NCI-H1436 (cell line): ENCODE data around the gene DCP2.

Experiments
- DNase-seq: peaks from one replicate; lab custom pipeline; 2025; lab: John Stamatoyannopoulos, UW

The DCP2 gene

DNA sequence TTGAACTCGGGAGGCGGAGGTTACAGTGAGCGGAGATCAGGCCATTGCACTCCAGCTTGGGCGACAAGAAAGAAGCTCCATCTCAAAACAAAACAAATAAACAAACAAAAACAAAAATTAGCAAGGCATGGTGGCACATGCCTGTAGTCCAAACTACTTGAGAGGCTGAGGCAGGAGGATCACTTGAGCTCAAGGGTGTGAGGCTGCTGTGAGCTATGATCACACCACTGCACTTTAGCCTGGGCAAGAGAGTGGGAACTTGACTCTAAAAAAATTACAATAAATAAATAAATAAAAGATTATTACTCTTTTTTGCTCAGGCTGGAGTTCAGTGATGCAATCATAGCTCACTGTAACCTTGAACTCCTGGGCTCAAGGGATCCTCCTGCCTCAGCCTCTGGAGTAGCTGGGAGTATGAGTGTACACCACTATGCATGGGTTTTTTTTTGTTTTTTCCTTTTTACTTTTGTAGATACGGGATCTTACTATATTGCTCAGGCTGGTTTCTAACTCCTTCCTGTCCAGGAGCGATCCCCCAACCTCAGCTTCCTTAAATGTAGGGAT, 9.0 kb upstream of the DCP2 start:
- no peak for DNase-seq

DNA sequence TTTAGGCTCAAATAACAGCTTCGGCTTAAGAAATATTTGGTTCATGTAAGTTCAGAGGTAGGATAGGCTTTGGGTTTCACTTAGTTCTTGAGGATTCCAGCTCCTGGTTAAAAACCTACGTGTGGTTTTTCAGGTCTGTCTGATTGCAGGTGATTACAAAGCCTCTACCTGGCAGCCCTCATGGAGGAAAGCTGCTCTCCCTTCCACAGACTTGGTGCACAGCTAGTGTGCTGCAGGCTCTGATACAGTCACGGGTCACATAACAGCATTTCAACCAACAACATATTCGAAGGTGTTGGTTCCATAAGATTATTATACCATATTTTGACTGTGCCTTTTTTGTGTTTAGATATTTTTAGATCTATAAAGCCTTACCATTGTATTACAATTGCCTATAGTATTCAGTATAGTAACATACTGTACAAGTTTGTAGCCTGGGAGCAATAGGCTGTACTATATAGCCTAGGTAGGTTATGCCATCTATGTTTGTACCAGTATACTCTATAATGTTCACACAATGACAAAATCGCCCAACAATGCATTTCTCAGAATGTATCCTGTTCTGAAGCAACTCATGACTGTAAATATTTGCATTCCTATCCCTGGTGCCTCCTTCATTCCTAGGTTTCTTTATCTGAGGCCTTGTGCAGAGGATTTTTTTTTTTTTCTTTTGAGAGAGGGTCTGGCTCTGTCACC, 8.0 kb upstream of the DCP2 start:
- DNase-seq = no peak

DNA sequence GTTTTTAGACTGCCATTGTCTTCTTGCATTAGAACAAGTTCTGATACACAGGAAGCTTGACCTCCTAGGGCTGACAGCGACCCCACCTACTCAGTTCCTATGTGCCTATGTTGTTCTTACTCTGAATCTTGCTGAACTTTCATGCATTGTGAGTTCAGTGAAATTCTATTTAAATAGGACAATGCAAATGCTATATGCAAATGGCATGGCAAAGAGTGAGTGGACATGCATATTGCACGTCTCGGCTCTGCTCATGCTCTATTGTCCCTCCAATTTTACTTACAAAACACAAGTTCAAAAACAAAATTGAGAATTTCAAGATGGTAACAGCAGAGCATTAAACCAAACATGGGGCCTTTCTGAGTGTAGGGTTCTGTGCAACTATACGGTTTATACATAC, 5.3 kb upstream of the DCP2 start:
- no peak for DNase-seq

DNA sequence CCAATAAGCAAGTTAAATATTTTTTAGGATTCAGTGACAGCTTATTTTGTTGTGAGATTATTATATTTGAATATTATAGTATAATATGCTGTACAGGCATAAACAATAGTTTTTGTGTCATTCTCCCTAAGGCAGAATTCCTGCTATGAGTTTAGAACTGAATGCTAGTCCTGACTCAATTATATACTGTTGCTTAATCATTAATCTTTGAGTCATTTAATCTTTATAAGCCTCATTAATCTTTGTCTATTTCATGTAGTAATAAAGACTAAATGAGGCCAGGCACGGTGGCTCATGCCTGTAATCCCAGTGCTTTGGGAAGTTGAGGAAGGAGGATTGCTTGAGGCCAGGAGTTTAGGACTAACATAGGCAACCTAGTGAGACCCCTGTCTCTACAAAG, 3.6 kb upstream of the DCP2 start:
- no peak for DNase-seq

DNA sequence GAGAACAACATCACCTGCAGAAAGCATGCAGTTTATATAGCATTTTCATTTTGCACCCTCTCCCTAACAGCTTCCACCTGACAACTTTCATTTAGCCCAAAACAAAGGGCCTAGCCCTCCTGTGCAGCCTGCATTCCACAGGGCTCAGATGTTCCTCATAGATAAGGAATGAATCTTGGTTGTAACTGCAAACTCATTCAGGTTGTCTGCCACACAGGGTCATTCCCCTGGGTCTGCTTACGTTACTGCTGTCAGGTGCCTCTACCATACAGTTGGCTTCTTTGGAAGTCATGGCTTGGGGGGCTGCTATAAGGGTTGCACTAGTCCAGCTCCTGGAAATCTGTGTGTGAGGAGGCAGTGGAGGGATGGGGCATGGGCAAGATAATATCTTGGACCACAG, 2.7 kb upstream of the DCP2 start:
- DNase-seq = no peak

DNA sequence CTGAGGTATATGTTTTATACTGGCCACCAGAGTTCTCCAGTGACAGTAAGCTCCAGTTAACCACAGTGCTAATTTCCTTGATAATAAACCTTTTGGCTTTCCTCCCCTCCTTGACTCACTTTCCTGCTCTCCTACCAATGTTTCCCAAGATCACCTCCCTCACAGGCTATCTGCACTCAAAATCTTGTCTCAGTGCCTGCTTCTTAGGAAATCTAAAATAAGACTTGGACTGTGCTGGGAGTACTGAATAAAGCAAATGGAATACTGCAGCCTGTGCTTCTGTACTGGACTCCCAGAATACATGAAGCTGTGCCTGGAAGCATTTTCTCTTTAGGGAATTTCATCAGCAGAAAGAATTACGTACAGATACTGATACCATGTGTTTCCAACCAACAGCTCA, 1.7 kb upstream of the DCP2 start:
- no peak for DNase-seq

DNA sequence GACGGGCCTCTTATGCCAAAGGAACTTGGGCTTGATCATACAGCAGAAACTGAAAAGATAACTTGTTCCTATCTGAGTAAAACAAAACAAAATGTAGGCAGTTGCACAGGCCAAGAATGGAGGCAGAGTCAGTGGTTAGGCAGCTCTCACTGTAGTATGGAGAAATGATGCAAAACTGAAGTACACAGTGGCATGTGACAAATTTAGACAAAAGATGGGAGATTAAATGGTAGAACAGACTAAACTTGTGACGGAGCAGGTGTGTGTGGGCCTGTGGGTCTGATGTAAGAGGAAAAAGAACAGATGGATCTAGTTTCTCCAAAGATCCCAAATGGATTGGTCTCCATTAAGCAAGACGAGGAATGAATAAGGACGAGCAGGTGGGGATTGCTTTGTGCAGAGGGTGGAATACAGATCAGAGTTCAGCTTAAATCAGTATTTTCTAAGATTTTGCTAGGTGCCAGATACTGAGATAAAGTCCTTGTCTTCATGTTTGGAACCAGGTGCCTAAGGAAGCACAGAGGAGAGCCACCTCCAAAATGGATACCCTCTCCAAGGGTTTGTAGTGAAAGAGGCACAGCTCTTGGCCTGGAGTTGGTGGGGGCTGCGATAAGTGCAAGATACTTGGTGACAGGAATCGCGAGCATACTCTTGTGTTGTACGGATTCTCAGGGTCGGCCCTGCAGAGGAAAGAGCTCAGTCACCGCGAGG, 722 bp upstream of the DCP2 start:
- DNase-seq = no peak

DNA sequence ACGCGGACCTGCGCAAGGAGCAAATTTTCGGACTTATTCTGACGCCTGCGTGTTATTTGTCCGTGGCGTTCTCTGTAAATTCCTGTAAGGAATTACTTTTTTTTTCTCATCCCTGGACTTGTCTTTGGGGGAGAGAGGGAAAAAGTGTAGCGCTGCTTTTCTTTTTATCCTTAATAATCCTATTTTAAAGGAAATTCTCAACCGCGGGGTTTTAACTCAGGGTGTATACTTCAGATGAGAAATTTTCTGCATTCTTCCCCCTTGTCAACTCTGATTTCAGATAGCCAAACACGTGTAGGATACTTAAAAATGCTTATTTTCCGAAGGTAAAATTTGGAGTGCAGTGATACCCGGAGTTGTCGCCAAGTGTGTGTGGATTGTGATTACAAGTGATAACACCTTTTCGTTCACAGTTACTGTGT, 853 bp downstream of the DCP2 start:
- DNase-seq = no peak

DNA sequence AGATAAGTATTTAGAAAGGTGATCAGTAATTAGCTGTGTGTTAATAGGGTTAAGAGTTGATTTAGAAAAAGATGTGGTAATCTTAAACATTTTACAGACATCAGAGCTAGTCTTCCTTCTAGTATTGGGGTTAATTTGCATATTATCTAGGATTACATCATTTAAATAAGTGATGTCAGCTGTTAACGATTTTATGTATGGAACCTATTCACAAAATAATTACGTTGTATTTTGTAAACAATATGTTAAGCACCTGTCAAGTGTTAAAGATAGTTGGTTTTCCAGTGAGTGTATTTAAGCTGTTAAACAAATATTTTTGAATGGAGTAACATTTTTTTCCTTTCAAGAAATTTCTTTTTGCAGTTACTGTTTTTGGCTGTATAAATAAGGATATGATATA, 2.2 kb downstream of the DCP2 start:
- peak; percentile 10 for DNase-seq

DNA sequence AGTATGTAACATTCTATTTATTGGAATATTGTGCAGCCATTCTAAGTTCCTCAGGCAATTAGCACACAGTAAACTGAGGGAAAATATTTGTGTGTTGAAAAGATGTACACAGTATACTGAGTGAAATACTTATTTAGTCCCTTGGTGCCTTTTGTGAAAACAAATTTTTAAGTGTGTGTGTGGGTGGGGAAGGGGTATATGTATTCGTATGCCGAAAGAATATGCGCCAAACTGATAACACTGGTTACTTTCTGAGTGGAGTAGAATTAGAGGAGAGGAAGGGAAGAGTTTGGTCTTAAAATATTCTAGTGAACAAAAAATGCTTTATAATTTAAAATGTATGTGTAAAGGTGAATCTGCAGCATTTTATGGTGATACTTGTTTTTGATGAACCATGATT, 3.1 kb downstream of the DCP2 start:
- no peak for DNase-seq

DNA sequence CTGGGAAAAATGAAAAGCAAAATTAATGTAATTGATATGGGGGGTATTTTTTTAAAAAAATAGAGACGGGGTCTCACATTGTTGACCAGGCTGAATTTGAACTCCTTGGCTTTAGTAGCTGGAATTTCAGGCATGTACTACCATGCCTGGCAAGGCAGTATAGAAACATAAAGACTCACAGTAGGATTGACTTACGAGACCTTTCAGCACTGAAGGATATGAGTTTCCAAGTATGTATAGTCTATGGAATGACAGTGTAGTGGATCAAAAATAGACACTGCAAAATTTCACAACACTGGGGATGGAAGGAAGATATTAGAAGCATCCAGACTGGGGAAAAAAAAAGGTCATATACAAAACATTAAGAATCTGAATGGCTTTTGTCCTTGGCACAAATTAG, 6.8 kb downstream of the DCP2 start:
- DNase-seq = no peak

DNA sequence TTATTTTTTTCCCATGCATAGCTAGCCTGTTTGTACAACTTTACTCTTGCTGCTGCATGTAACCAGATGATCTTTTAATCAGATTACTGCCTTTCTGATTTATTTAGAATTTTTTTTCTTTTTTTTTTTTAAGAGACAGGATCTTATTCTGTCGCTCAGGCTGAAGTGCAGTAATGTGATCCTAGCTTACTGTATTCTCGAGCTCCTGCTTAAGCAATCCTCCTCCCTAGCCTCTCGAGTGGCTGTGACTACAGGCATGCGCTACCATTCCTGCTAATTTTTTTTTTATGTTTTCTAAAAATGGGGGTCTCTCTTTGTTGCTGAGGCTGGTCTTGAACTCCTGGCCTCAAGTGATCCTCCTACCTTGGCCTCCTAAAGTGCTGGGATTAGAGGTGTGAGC, 9.6 kb downstream of the DCP2 start:
- DNase-seq = no peak

DNA sequence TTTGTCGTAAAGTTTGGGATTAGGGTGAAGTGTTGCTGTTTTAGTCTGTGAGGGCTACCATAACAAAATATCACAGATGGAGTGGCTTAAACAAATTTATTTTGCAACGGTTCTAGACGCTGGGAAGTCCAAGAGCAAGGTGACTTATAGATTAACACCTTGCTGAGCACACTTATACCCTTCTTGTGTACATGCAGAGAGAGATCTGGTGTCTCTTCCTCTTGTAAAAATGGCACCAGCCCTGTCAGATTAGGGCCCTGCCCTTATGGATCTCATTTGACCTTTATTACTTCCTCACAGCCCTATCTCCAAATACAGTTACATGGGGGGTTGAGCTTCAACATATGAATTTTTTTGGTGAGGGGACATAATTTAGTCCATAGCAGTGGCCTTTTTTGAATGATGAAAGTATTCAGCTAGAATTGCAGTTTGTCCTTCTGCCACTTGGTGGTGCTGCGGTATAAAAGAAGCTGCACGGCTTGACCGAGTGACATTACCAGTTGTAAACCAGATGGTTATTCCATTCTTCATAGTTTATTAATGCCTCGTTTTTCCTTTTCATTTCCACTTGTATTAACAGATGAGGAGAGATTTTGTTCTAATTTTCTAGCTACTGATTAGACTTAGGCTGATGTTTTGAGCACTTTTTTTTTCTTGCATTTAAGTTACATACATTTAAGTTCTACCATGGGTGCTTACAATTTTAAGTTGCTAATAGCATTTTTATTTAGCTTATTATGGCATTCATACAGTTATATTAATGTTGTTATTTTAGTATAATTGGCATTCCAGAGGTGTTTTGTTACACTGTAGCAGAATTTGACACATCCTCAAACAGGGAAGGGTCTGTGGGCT, 19.4 kb downstream of the DCP2 start:
- peak; percentile 17 for DNase-seq

DNA sequence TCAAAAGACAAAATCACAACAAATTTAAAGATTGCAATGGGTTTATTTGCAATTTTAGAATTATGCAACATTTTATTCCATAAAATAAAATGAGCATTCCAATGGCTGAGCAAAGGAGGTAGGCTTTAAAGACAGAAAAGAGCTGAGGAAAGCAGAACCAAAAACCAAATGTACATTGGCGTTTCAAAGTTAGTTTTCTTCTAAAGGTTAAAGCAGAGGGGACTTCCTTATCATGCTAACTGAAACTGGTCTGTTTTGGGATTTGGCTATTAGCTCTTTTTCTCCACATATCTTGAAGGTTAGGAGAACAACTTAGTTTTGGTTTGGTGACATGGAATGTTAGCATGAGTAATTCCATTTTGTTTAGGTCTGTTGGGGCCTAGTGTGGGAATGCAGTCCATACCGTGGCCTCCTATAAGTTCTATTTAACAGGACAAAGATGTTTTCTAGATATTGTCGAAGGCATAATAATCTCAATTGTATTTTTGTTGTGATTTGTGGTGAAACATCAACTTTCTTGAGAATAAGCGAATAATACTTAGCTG, 20.3 kb downstream of the DCP2 start:
- no peak for DNase-seq

DNA sequence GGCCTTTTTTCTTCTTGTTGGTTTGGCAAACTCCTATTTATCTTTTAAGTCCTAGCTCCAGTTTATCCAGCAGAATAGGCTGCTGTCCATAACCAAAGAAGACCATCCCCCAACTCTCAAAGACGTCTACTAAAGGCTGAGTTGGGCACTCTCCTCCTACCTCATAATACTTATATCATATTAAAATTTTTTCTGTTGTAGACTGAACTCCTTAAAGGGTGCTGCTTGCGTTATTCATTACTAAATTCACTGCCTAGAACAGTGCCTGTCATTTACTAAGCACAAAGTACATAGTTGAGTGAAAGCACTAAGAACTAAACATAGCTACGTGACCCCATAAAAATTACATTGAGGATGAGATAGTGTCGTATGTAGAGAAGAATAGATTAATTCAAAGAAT, 21.7 kb downstream of the DCP2 start:
- no peak for DNase-seq

DNA sequence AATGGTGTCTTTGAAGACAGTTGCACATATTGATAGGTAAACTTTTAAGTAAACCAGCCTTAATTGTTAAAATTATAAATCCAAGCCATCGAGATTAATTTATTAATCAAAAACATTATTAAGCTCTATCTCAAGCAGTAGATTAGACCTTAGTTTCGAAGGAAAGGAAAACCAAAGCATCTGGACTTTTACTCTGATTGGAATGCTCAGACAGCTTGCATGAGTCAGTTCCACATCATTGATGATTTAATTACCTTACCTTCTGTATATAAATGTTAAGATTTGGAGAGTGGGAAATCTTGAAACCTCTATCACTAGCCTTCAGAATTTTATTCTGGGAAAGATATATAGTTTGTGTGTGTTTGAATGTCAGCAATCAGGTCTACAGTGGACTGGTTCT, 23.9 kb downstream of the DCP2 start:
- DNase-seq = no peak

DNA sequence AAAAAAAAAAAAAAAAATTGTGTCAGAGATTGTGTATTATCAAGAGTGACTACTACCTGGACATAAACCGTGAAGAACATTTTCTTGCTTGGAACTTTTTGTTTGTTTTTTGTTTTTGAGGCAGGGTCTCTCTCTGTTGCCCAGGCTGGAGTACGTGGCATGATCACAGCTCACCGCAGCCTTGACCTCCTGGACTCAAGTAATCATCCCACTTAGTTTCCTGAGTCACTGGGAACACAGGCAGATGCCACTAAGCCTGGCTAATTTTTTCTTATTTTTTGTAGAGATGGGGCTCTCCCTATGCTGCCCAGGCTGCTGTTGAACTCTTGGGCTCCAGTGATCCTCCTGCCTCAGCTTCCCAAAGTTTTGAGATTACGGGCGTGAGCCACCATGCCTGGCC, 25.8 kb downstream of the DCP2 start:
- no peak for DNase-seq

DNA sequence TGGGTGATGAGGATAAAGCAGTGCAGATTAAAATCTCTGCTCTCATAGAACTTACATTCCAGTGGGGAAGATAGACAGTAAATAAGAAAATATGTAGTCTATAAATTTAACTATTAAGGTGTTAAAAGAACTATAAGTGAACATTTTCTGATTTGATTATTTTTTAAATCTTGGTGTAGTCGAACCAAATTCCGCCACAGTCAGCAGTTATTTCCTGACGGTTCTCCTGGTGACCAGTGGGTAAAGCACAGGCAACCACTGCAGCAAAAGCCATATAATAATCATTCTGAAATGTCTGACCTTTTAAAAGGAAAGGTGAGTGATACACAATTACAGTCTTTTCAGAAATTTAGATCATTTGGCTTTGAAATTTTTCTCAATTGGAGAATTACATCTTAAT, 27.2 kb downstream of the DCP2 start:
- DNase-seq = no peak

DNA sequence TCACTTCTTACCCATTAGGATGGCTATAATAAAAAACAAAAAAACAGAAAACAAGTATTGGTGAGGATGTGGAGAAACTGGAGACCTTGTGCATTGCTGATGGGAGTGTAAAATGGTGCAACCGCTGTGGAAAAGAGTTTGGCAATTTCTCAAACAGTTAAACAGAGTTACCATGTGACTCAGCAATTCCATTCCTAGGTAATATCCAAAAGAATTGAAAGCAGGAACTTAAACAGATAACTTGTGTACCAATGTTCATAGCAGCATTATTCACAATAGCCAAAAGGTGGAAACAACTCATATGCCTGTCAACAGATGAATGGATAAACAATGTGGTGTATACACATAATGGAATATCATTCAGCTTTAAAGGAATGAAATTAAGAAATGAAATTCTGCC, 28.9 kb downstream of the DCP2 start:
- no peak for DNase-seq

DNA sequence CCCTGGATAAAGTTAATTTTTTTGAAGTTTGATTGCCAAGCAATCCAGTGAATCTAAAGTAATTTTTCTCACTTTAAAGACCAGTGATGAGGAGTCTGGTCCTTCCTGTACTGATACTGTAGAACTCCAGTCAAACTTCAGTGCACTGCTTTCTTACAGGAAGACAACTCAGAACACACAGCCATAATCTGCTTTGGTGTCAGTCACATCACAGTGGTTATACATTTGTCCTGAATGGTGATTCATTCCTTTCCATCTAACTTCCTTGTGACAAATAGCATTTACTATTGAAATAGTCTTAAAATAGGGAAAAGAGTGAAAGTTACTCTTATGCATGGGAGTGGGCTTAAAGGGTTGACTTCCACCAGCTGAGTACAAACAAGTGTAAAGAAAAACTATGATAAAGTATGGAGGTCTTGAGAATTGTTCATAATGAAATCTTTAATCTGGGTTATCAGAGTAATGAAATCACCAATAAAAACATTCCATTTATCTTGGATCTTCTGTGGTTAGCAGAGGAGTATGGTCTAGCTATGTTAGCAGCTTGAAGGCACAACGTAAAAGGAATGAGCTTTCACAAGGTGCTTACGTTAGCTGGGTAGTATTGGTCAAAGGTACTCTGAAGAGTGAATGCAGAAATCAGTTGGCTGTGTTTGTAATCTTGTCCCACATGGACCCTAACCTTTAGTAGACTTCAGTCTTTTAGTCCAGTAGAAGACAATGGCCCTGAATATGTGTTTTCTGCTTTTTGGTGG, 41.5 kb downstream of the DCP2 start:
- no peak for DNase-seq

DNA sequence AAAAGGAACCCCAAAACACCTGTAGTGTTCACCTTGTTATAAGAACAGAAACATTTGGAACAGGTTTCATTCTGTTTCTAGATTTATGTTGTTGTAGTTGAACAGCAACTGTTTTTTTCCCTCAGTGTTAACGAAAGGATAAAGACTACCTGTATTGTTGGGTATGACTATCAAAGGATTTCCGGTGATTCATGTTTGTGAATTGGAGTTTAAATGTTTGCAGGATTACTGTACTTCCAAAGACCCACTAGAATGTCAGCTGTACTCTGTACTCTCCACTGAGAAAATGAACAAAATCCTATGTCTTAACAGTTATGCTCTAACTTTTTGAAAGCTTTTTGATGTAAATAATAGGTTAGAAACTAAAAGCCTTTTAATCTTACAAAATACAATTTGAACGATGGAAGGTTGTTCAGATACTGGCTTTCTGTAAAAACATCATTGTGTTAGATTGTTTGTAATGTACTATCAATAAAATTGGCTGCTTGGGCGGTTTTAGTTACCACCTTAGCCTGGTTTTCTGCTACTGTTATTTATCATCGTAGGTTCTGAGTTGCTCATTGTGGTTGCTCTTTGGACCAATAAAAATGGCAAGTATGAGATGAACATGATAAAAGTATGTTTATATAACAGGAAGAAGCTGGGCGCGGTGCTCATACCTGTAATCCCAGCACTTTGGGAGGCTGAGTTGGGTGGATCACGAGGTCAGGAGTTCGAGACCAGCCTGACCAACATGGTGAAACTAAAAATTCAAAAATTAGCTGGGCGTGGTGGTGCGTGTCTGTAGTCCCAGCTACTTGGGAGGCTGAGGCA, 44.1 kb downstream of the DCP2 start:
- DNase-seq = no peak
